K562 (cell line): ENCODE data around the gene MPHOSPH9. TPM values are rescaled to one million over a fixed set of nuclear protein-coding genes. Genes with fewer than 3 reads are reported as not detected.

Experiments used
- ATAC-seq: fragments of 200-7000 bp; cut with Tn5 transposase; 3 replicates; pipeline ENCODE4 v1.9.1; 2020; ENCODE audit warnings: moderate library complexity
- BruUV-seq: library from RNA; stranded (reverse); fragments of 400-500 nt; replicated peaks from 2 replicates; lab custom pipeline; 2021; lab: Mats Ljungman, UMichigan
- CTCF ChIA-PET: fragments of 300-600 bp; formaldehyde crosslinking; extraction: SDS; loops from one replicate; lab custom pipeline; 2021; ENCODE audit warnings: low intra/inter-chr PET ratio; lab: Yijun Ruan, JAX
- POLR2A ChIA-PET: fragments of 300-600, 350-650 bp; sonication (Branson Sonifier 250); formaldehyde crosslinking; extraction: SDS; loops from one replicate; lab custom pipeline; 2021; ENCODE audit warnings: antibody characterized with exemption, inconsistent platforms; lab: Yijun Ruan, JAX
- DNase-seq, 4 experiments: peaks; one replicate each; pipeline versions ENCODE4 v3.0.0 to v3.0.0-alpha.2; 2011 to 2018; ENCODE audit warnings: low spot score in 3 of 4, mixed read lengths in 3 of 4; ENCODE audit errors: extremely low read depth in 1 of 4
- FAIRE-seq: peaks from 2 replicates; lab custom pipeline; 2011; peaks lifted over from hg19 to GRCh38; lab: Jason Lieb, UNC
- H2AFZ ChIP-seq: 2 replicates; pipeline ENCODE4 v1.6.0; 2011; ENCODE audit warnings: low read depth, low read length, control low read depth, inconsistent platforms
- H3K27ac ChIP-seq: fragments of 200-600 bp; 3 replicates; pipeline ENCODE4 v1.8.0; 2011; ENCODE audit warnings: low read depth, mild to moderate bottlenecking, control low read depth, inconsistent platforms, low read length, moderate library complexity, mixed read lengths; ENCODE audit errors: extremely low read depth
- H3K27me3 ChIP-seq, 2 experiments: fragments of 300-600 bp in 1 of 2; 2 replicates in 1 of 2; 3 replicates in 1 of 2; pipeline versions ENCODE4 v1.6.0 to v1.8.0; 2011; ENCODE audit warnings: inconsistent platforms in 2 of 2, low read length in 2 of 2, mild to moderate bottlenecking in 1 of 2, mixed read lengths in 1 of 2, moderate library complexity in 1 of 2; ENCODE audit not compliant: control insufficient read depth in 2 of 2, insufficient read depth in 2 of 2
- H3K36me3 ChIP-seq: fragments of 300-600 bp; 3 replicates; pipeline ENCODE4 v1.8.0; 2011; ENCODE audit warnings: mild to moderate bottlenecking, low read length, inconsistent platforms; ENCODE audit not compliant: control insufficient read depth, insufficient read depth
- H3K4me1 ChIP-seq, 2 experiments: fragments of 200-600 bp in 1 of 2; replicated peaks in 1 of 2; 2 replicates in 1 of 2; 3 replicates in 1 of 2; pipeline versions ENCODE4 v1.5.1 to v1.8.0; 2011; ENCODE audit warnings: inconsistent platforms in 2 of 2, low read length in 2 of 2, mild to moderate bottlenecking in 1 of 2, mixed read lengths in 1 of 2, moderate library complexity in 1 of 2; ENCODE audit not compliant: control insufficient read depth in 2 of 2, insufficient read depth in 2 of 2
- H3K4me2 ChIP-seq: 2 replicates; pipeline ENCODE4 v1.6.1; 2011; ENCODE audit warnings: low read length, control low read depth, inconsistent platforms, mixed read lengths; ENCODE audit not compliant: insufficient read depth
- H3K4me3 ChIP-seq: fragments of 200-600 bp; sonication (generic), shearing (Covaris generic); 2 replicates; pipeline ENCODE4 v1.5.1; 2016; ENCODE audit warnings: control low read depth, inconsistent platforms
- H3K79me2 ChIP-seq: fragments of 200-600 bp; 3 replicates; pipeline ENCODE4 v1.8.0; 2011; ENCODE audit warnings: low read length, inconsistent platforms; ENCODE audit not compliant: control insufficient read depth, insufficient read depth
- H3K9ac ChIP-seq, 2 experiments: 2 replicates each; pipeline versions ENCODE4 v1.6.0 to v1.6.1; 2011; ENCODE audit warnings: low read depth in 2 of 2, low read length in 2 of 2, control low read depth in 1 of 2, inconsistent platforms in 1 of 2, mild to moderate bottlenecking in 1 of 2, mixed read lengths in 1 of 2; ENCODE audit not compliant: insufficient read depth in 1 of 2
- H3K9me1 ChIP-seq: one replicate; pipeline ENCODE4 v1.6.0; 2011; ENCODE audit warnings: inconsistent platforms, mild to moderate bottlenecking, low read length, moderate library complexity; ENCODE audit not compliant: control insufficient read depth, insufficient read depth
- H3K9me3 ChIP-seq: replicated peaks from 2 replicates; pipeline ENCODE4 v1.5.1; 2011; ENCODE audit warnings: low read depth, low read length, inconsistent platforms; ENCODE audit not compliant: control insufficient read depth, insufficient read depth
- H4K20me1 ChIP-seq: replicated peaks from 2 replicates; pipeline ENCODE4 v1.6.1; 2011; ENCODE audit warnings: low read length, inconsistent platforms, mixed read lengths; ENCODE audit not compliant: control insufficient read depth, insufficient read depth
- ETV1 ChIP-seq: fragments of 450-650 bp; conservative IDR thresholded peaks from 2 replicates; pipeline ENCODE4 v1.6.1; 2016; ENCODE audit warnings: missing genetic modification characterization, control low read depth, low read depth, missing compliant biosample characterization
- GABPA ChIP-seq: fragments of 200-800 bp; sonication (Bioruptor generic); conservative IDR thresholded peaks from 2 replicates; pipeline ENCODE4 v1.6.1; 2016; ENCODE audit warnings: low read depth, missing genetic modification characterization, missing compliant biosample characterization
- HMGN3 ChIP-seq: IDR thresholded peaks from 2 replicates; pipeline ENCODE4 v1.6.1; 2011; ENCODE audit warnings: borderline replicate concordance, low read depth, mild to moderate bottlenecking, mixed read lengths, low read length; ENCODE audit not compliant: insufficient read length; ENCODE audit errors: extremely low read depth
- NCOA6 ChIP-seq: fragments of 450-650 bp; IDR thresholded peaks from 2 replicates; pipeline ENCODE4 v1.6.1; 2017; ENCODE audit warnings: mild to moderate bottlenecking
- NEUROD1 ChIP-seq: fragments of 150-350 bp; IDR thresholded peaks from 2 replicates; pipeline ENCODE4 v1.6.1; 2014; ENCODE audit warnings: borderline replicate concordance, low read length, low read depth; ENCODE audit not compliant: partially characterized antibody
- TCF7L2 ChIP-seq: fragments of 150-350 bp; IDR thresholded peaks from 2 replicates; pipeline ENCODE4 v1.6.1; 2016; ENCODE audit warnings: low read depth, mild to moderate bottlenecking, low read length, moderate library complexity
- ZNF311 ChIP-seq: fragments of 250-450 bp; sonication (Bioruptor Pico); IDR thresholded peaks from 2 replicates; pipeline ENCODE4 v1.4.0; 2020; ENCODE audit warnings: mild to moderate bottlenecking, moderate library complexity
- ZNF644 ChIP-seq: fragments of 200-800 bp; sonication (Bioruptor generic); IDR thresholded peaks from 2 replicates; pipeline ENCODE4 v1.6.1; 2016; ENCODE audit warnings: low read depth, missing genetic modification characterization, missing compliant biosample characterization
- WGBS: fragments of 100-300 bp; shearing (Covaris generic); methylation state at CpG from one replicate; pipeline ENCODE4 v1.1.6; 2016; ENCODE audit warnings: low coverage, mixed read lengths; ENCODE audit not compliant: insufficient coverage; ENCODE audit errors: missing lambda C conversion rate; 5-methylcytosine and 5-hydroxymethylcytosine counted together
- in situ Hi-C: fragments of 300-500 bp; cut with MboI; formaldehyde crosslinking; loops from 4 replicates; pipeline ENCODE4 v1.15.0; 2018; ENCODE audit warnings: inconsistent platforms, mixed read lengths
- intact Hi-C: fragments of 100-400 bp; cut with micrococcal nuclease; formaldehyde crosslinking; loops from 2 replicates; pipeline ENCODE4 v1.14.2; 2022
- polyA plus RNA-seq, 8 experiments: library from polyadenylated mRNA; depleted of rRNA in 4 of 8; stranded (reverse) in 5 of 8; unstranded in 3 of 8; fragments of >200 nt; fragmentation: Nextera tagmentation in 2 of 8; fragmentation: Illumina TruSeq in 1 of 8; extraction: Ambion mirVana in 2 of 8; extraction: Trizol in 1 of 8; gene quantifications; 2 replicates each; pipeline versions ENCODE4 v1.2.1 to v1.2.3, GENCODE V29; 2011 to 2014; ENCODE audit warnings: inconsistent platforms in 1 of 8, missing spikeins in 1 of 8
- total RNA-seq, 7 experiments: library from RNA; depleted of rRNA in 6 of 7; stranded (reverse); fragments of >200 nt in 6 of 7; fragmentation: Illumina TruSeq in 2 of 7; extraction: Trizol in 2 of 7; gene quantifications; 2 replicates each; pipeline versions ENCODE4 v1.2.1 to v1.2.3, GENCODE V29; 2011 to 2021; ENCODE audit warnings: low replicate concordance in 1 of 7
- TF ChIP-seq, protein P1 (sequence below): fragments of 250-450 bp; sonication (Bioruptor Pico); IDR thresholded peaks from 2 replicates; pipeline ENCODE4 v1.8.0; 2022; ENCODE audit warnings: moderate library complexity, mild to moderate bottlenecking, inconsistent platforms
- TF ChIP-seq, protein P2 (sequence below): fragments of 250-450 bp; sonication (Bioruptor Pico); IDR thresholded peaks from 2 replicates; pipeline ENCODE4 v1.4.0; 2020

The MPHOSPH9 gene
- total and polyA plus RNA-seq, 9 of the 15 experiments (the other 6 are each of a cell fraction or from before 2014, with no cell fraction given), result 14.2 to 103 (median 54.5) TPM

DNA sequence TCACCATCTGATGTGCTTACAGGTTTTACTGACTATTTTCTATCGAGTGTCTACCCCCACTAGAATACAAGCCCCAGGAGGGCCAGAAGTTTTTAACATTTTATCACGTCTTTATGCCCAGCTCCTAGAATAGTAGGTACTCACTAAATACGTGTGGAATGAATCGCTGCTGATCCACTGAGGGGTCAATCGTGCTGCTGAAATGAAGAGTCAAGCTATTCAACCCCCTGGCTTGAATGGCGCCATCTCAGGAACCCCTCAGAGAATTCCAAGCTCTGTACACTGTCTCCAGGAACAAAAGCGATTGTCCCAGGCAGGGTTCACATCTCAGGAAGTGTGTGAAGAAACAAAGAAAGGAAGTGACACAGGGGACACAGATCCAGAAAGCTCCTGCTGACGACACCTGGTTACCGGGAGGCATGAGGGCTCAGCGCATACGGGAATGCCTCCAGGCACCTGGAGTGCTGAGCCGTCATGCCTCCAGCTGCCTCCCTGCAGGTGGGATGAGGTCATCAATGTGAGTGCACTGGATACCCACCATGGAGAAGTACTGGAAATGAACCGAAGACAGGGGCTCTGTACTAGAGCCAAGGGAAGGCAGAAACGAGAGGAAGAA, 127.6 kb downstream of the MPHOSPH9 start:
- 76% methylated on average over 14 of the region's 14 CpGs for WGBS
- BruUV-seq, result no TSS peak
- Histone ChIP-seq H3K4me1 (peaks cover 11 to 17% of the 10 kb centered on the region in 2 experiments), H4K20me1 (no peaks in the 10 kb centered on the region), H3K9me1 (no peaks in the 10 kb centered on the region), H3K27ac (no peak overlapping the region), H3K4me3 (no peak overlapping the region), H3K36me3 (peaks cover 9% of the 10 kb centered on the region; the same call in 2 of the 3 replicates), H3K79me2 (no peaks in the 10 kb centered on the region), H3K4me2 (no peak overlapping the region), H3K27me3 (no peaks in the 10 kb centered on the region; a peak in 1 of 5 replicates), H2AFZ (no peak overlapping the region), H3K9ac (0 out of 4 replicates have a peak overlapping the region, but pooled peaks of 1 of the 2 experiments have one; percentile 30), H3K9me3 (no peaks in the 10 kb centered on the region)
- in situ Hi-C loops (no loop called here), intact Hi-C loops (no loop called here)
- ATAC-seq (no peak), DNase-seq (no peak), FAIRE-seq (no peak)
- ChIA-PET POLR2A (interaction anchor here (0.8 to 1.2 kb wide), 3 partner anchors 21 to 61 kb away, joined by 3 to 4 read pairs (median 3); no protein-coding TSS in a partner anchor), CTCF (no interaction called here)
- TF ChIP-seq TCF7L2, result no peak
- TF ChIP-seq, protein P1, sequence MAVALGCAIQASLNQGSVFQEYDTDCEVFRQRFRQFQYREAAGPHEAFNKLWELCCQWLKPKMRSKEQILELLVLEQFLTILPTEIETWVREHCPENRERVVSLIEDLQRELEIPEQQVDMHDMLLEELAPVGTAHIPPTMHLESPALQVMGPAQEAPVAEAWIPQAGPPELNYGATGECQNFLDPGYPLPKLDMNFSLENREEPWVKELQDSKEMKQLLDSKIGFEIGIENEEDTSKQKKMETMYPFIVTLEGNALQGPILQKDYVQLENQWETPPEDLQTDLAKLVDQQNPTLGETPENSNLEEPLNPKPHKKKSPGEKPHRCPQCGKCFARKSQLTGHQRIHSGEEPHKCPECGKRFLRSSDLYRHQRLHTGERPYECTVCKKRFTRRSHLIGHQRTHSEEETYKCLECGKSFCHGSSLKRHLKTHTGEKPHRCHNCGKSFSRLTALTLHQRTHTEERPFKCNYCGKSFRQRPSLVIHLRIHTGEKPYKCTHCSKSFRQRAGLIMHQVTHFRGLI (CRISPR knock-in tag), result no peak
- no peak for TF ChIP-seq ZNF311 (CRISPR knock-in tag)
- no peak for TF ChIP-seq HMGN3
- TF ChIP-seq ETV1 (tag), result no peak
- TF ChIP-seq NEUROD1, result no peak
- TF ChIP-seq ZNF644 (tag), result no peak
- TF ChIP-seq, protein P2, sequence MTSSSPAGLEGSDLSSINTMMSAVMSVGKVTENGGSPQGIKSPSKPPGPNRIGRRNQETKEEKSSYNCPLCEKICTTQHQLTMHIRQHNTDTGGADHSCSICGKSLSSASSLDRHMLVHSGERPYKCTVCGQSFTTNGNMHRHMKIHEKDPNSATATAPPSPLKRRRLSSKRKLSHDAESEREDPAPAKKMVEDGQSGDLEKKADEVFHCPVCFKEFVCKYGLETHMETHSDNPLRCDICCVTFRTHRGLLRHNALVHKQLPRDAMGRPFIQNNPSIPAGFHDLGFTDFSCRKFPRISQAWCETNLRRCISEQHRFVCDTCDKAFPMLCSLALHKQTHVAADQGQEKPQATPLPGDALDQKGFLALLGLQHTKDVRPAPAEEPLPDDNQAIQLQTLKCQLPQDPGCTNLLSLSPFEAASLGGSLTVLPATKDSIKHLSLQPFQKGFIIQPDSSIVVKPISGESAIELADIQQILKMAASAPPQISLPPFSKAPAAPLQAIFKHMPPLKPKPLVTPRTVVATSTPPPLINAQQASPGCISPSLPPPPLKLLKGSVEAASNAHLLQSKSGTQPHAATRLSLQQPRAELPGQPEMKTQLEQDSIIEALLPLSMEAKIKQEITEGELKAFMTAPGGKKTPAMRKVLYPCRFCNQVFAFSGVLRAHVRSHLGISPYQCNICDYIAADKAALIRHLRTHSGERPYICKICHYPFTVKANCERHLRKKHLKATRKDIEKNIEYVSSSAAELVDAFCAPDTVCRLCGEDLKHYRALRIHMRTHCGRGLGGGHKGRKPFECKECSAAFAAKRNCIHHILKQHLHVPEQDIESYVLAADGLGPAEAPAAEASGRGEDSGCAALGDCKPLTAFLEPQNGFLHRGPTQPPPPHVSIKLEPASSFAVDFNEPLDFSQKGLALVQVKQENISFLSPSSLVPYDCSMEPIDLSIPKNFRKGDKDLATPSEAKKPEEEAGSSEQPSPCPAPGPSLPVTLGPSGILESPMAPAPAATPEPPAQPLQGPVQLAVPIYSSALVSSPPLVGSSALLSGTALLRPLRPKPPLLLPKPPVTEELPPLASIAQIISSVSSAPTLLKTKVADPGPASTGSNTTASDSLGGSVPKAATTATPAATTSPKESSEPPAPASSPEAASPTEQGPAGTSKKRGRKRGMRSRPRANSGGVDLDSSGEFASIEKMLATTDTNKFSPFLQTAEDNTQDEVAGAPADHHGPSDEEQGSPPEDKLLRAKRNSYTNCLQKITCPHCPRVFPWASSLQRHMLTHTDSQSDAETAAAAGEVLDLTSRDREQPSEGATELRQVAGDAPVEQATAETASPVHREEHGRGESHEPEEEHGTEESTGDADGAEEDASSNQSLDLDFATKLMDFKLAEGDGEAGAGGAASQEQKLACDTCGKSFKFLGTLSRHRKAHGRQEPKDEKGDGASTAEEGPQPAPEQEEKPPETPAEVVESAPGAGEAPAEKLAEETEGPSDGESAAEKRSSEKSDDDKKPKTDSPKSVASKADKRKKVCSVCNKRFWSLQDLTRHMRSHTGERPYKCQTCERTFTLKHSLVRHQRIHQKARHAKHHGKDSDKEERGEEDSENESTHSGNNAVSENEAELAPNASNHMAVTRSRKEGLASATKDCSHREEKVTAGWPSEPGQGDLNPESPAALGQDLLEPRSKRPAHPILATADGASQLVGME, result no peak
- TF ChIP-seq GABPA (tag), result no peak
- no peak for TF ChIP-seq NCOA6
